ENCODE measurements around the gene FATE1. TPM values are rescaled to one million over a fixed set of nuclear protein-coding genes. Genes with fewer than 3 reads are reported as not detected.

The FATE1 gene
- polyA plus RNA-seq, 4 donors: 0.13 to 0.16 TPM; not detected in 2

DNA sequence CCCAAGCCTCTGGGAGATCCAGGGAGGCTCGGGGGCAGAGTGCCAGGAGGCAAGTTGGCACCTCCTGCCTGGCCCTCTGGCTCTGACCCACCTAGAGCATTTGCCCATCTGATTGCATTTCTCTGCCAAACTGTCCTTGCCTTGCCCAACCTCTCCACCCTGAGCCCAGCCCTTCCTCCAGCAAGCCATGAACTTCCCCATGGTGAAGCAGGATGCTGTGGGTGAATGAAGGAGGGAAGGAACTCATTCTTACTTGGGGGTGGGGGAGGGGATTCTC lies 9.4 kb downstream of the FATE1 start:
- no peak for DNase-seq
- Histone ChIP-seq H3K27me3 (ENCODE audit: control insufficient read depth in 3 of 3, insufficient read depth in 3 of 3, low read length in 3 of 3) (no peaks in the 10 kb centered on the region), H3K9me3 (ENCODE audit: control insufficient read depth in 2 of 2, insufficient read depth in 1 of 2, low read depth in 1 of 2, low read length in 1 of 2) (no peaks in the 10 kb centered on the region), H3K27ac (ENCODE audit: low read depth in 1 of 3, low read length in 2 of 3) (no peak overlapping the region), H3K4me1 (ENCODE audit: control insufficient read depth in 3 of 3, insufficient read depth in 2 of 3, low read depth in 1 of 3, low read length in 2 of 3) (no peaks in the 10 kb centered on the region), H3K4me3 (ENCODE audit: low read depth in 1 of 3, low read length in 3 of 3) (no peak overlapping the region), H3K36me3 (ENCODE audit: control insufficient read depth in 3 of 3, insufficient read depth in 2 of 3, low read depth in 1 of 3, low read length in 3 of 3) (no peaks in the 10 kb centered on the region)
- FAIRE-seq: no peak
- WGBS, 3 donors: 8 to 50% (median 33%) methylated on average over 1 of the region's 1 CpG

DNA sequence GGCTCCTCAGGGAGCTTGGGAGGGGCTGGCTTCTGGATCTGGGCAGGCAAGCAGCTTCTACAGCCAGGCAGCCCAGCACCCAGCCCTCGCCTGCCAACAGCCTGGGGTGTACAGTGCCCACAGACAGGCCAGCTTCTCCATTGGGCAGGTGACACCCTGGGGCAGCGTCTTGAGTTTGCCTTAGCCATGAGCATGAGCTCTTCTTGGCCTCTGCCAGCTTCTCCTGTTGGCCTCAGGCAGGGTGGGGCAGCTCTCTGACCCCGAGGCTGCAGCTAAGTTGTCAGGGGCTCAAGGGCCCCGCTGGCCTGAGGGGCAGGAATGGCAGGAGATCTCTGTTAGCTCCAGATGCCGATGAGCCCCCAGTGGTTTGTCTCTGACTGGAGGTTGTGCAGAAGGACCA lies 10.9 kb downstream of the FATE1 start:
- 46 to 87% (median 79%) methylated on average over 5 of the region's 5 CpGs for whole genome bisulfite sequencing, 3 donors
- DNase-seq (no peak), FAIRE-seq (no peak)
- Histone ChIP-seq H3K9me3 (ENCODE audit: control insufficient read depth in 2 of 2, insufficient read depth in 1 of 2, low read depth in 1 of 2, low read length in 1 of 2) (no peaks in the 10 kb centered on the region), H3K4me1 (ENCODE audit: control insufficient read depth in 3 of 3, insufficient read depth in 2 of 3, low read depth in 1 of 3, low read length in 2 of 3) (no peaks in the 10 kb centered on the region), H3K27ac (ENCODE audit: low read depth in 1 of 3, low read length in 2 of 3) (no peak overlapping the region), H3K36me3 (ENCODE audit: control insufficient read depth in 3 of 3, insufficient read depth in 2 of 3, low read depth in 1 of 3, low read length in 3 of 3) (no peaks in the 10 kb centered on the region), H3K27me3 (ENCODE audit: control insufficient read depth in 3 of 3, insufficient read depth in 3 of 3, low read length in 3 of 3) (no peaks in the 10 kb centered on the region), H3K4me3 (ENCODE audit: low read depth in 1 of 3, low read length in 3 of 3) (no peak overlapping the region)

DNA sequence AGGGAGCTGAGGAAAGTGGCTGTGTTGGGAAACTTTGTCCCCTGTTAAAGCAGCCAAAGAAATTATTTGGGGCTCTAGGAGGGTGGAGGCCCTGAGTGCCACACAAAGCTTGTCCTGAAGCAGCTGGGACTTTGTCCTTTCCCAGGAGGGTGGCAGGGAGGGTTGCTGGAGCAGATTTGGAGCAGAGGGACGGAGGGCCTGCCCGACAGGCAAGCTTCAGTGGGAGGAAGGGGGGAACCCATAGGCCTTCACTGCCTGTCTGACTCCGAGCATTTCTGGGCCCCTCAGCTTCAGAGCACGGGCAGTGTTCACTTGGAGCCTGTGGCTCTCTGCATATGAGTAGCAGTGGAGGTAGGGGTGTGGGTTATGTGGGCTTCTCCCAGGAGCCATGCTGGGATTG lies 11.5 kb downstream of the FATE1 start:
- H3K27me3 ChIP-seq (ENCODE audit: control insufficient read depth in 3 of 3, insufficient read depth in 3 of 3, low read length in 3 of 3): no peaks in the 10 kb centered on the region
- DNase-seq: no peak
- FAIRE-seq: no peak

DNA sequence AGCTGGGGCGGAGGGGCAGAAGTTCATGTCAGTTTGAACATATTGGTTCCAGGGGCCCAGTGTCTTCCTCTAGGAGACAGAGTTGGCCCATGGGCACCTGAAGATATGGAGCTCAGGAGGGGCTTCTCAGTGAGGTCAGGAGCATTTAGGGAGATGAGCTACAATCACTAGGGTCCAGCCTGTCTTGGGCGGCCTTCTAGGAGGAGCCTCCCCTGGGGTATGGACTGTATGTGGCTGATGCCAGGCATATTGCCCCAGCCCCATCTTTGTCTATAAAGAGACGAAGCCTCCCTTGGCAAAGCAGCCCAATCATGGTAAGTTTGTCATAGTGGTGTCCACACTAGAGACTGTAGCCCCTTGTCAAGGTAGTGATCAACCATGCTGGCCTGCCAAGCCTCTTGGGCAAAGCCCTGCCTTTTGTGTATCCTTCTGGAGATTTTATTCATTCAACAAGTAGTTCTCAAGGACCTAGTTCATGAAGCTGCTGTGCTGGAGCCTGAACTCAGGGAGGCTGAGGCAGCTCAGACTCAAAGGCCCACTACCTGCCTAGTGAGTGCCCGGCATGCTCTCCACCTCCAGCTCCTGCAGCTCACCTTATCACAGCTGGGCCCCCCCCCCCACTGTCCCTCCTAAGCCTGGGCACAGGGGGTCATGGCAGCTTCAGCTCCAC lies 13.4 kb downstream of the FATE1 start:
- 69 to 96% (median 91%) methylated on average over 3 to 4 of the region's 4 CpGs for WGBS, 3 donors
- Histone ChIP-seq H3K27ac (ENCODE audit: low read depth in 1 of 3, low read length in 2 of 3) (no peak overlapping the region), H3K9me3 (ENCODE audit: control insufficient read depth in 2 of 2, insufficient read depth in 1 of 2, low read depth in 1 of 2, low read length in 1 of 2) (no peaks in the 10 kb centered on the region), H3K36me3 (ENCODE audit: control insufficient read depth in 3 of 3, insufficient read depth in 2 of 3, low read depth in 1 of 3, low read length in 3 of 3) (no peaks in the 10 kb centered on the region), H3K4me1 (ENCODE audit: control insufficient read depth in 3 of 3, insufficient read depth in 2 of 3, low read depth in 1 of 3, low read length in 2 of 3) (no peaks in the 10 kb centered on the region), H3K27me3 (ENCODE audit: control insufficient read depth in 3 of 3, insufficient read depth in 3 of 3, low read length in 3 of 3) (no peaks in the 10 kb centered on the region), H3K4me3 (ENCODE audit: low read depth in 1 of 3, low read length in 3 of 3) (no peak overlapping the region)
- no peak for FAIRE-seq
- DNase-seq: no peak

More for the DNA sequence above, 11.5 kb downstream of the FATE1 start:
- Histone ChIP-seq H3K4me3 (ENCODE audit: low read depth in 1 of 3, low read length in 3 of 3) (no peak overlapping the region), H3K27ac (ENCODE audit: low read depth in 1 of 3, low read length in 2 of 3) (no peak overlapping the region), H3K36me3 (ENCODE audit: control insufficient read depth in 3 of 3, insufficient read depth in 2 of 3, low read depth in 1 of 3, low read length in 3 of 3) (no peaks in the 10 kb centered on the region), H3K9me3 (ENCODE audit: control insufficient read depth in 2 of 2, insufficient read depth in 1 of 2, low read depth in 1 of 2, low read length in 1 of 2) (no peaks in the 10 kb centered on the region), H3K4me1 (ENCODE audit: control insufficient read depth in 3 of 3, insufficient read depth in 2 of 3, low read depth in 1 of 3, low read length in 2 of 3) (no peaks in the 10 kb centered on the region)
- 58 to 83% (median 65%) methylated on average over 3 to 4 of the region's 4 CpGs for WGBS, 3 donors

DNA sequence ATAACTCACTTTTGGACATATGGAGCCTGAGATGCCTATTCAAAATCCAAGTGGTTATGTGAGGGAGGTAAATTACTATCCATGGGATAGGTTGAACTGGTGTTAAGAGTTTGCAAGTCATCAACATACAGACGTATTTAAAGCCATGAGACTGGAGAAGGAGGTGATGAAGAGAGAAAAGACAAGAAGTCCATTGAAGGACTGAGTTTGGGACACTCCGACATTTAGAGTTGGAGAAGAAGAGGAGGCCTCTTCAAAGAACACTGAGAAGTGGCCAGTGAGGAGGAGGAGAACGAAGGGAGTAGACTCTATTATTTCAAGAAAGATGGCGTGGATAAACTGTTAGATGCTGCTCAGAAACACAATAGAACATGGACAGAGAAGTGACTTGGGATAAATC lies 18.6 kb downstream of the FATE1 start, which contains the start of gene CNGA2:
CNGA2 (plus strand) TSS at position 301 of the 400 bp plus-strand sequence. CDS start 3,738 bp downstream, outside the sequence.
- Histone ChIP-seq H3K4me1 (ENCODE audit: control insufficient read depth in 3 of 3, insufficient read depth in 2 of 3, low read depth in 1 of 3, low read length in 2 of 3) (no peaks in the 10 kb centered on the region), H3K4me3 (ENCODE audit: low read depth in 1 of 3, low read length in 3 of 3) (no peak within 1 kb of the TSS), H3K27ac (ENCODE audit: low read depth in 1 of 3, low read length in 2 of 3) (no peak within 1 kb of the TSS), H3K36me3 (ENCODE audit: control insufficient read depth in 3 of 3, insufficient read depth in 2 of 3, low read depth in 1 of 3, low read length in 3 of 3) (no peaks in the 10 kb centered on the region), H3K9me3 (ENCODE audit: control insufficient read depth in 2 of 2, insufficient read depth in 1 of 2, low read depth in 1 of 2, low read length in 1 of 2) (no peaks in the 10 kb centered on the region), H3K27me3 (ENCODE audit: control insufficient read depth in 3 of 3, insufficient read depth in 3 of 3, low read length in 3 of 3) (no peaks in the 10 kb centered on the region)
- DNase-seq: no peak
- FAIRE-seq: no peak
- WGBS, 3 donors: 55 to 86% (median 79%) methylated on average over 4 of the region's 4 CpGs

DNA sequence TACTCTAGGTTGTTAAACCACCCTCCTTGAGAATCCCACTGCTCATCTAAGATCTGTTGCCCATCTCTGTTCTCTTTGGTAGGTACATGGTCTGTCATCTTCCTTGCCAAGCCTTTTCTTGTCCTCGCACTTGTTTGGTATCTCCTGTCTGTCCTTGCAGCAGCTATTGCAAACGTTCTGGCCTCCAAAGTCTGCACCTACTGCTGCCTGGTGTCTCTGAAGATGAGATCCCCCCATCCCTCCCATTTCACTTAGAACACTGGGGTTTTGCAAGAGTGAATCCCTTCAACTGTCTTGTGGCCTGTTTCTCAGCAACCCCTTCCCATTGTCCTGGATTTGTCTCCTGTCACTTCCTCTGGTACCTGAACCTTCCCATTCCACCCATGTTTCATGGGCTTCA lies 19.4 kb downstream of the FATE1 start:
- WGBS, 3 donors: 58 to 82% (median 63%) methylated on average over 2 of the region's 2 CpGs

DNA sequence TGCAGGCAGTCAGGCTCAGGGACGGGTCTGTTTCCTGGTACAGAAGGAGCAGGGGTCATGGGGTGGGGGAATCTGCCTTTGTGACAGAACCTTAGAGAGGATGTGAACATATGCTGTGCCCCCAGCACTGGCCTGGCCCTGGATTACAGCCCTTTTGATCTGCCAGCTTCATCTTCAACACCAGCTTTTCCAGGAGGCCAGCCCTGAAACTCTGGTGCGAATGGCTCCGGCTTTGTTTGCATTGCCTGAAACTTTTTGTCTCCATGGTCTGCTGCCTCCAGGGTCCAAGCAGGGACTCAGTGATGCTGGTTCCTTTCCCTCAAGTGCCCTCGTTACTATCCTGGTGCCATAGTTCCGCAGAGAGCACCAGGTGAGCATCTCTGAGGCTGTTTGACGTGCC lies 20.9 kb downstream of the FATE1 start:
- Histone ChIP-seq H3K4me3 (ENCODE audit: low read depth in 1 of 3, low read length in 3 of 3) (no peak overlapping the region), H3K27me3 (ENCODE audit: control insufficient read depth in 3 of 3, insufficient read depth in 3 of 3, low read length in 3 of 3) (no peaks in the 10 kb centered on the region), H3K4me1 (ENCODE audit: control insufficient read depth in 3 of 3, insufficient read depth in 2 of 3, low read depth in 1 of 3, low read length in 2 of 3) (no peaks in the 10 kb centered on the region), H3K9me3 (ENCODE audit: control insufficient read depth in 2 of 2, insufficient read depth in 1 of 2, low read depth in 1 of 2, low read length in 1 of 2) (no peaks in the 10 kb centered on the region), H3K27ac (ENCODE audit: low read depth in 1 of 3, low read length in 2 of 3) (no peak overlapping the region), H3K36me3 (ENCODE audit: control insufficient read depth in 3 of 3, insufficient read depth in 2 of 3, low read depth in 1 of 3, low read length in 3 of 3) (no peaks in the 10 kb centered on the region)
- WGBS, 3 donors: 56 to 85% (median 67%) methylated on average over 6 of the region's 6 CpGs
- DNase-seq (no peak), FAIRE-seq (no peak)

More for the DNA sequence above, 19.4 kb downstream of the FATE1 start:
- DNase-seq (no peak), FAIRE-seq (no peak)
- no peak overlapping the region for H3K4me3 ChIP-seq (ENCODE audit: low read depth in 1 of 3, low read length in 3 of 3)
- no peaks in the 10 kb centered on the region for H3K4me1 ChIP-seq (ENCODE audit: control insufficient read depth in 3 of 3, insufficient read depth in 2 of 3, low read depth in 1 of 3, low read length in 2 of 3)
- H3K36me3 ChIP-seq (ENCODE audit: control insufficient read depth in 3 of 3, insufficient read depth in 2 of 3, low read depth in 1 of 3, low read length in 3 of 3): no peaks in the 10 kb centered on the region
- H3K27ac ChIP-seq (ENCODE audit: low read depth in 1 of 3, low read length in 2 of 3): no peak overlapping the region
- H3K9me3 ChIP-seq (ENCODE audit: control insufficient read depth in 2 of 2, insufficient read depth in 1 of 2, low read depth in 1 of 2, low read length in 1 of 2): no peaks in the 10 kb centered on the region
- H3K27me3 ChIP-seq (ENCODE audit: control insufficient read depth in 3 of 3, insufficient read depth in 3 of 3, low read length in 3 of 3): no peaks in the 10 kb centered on the region

DNA sequence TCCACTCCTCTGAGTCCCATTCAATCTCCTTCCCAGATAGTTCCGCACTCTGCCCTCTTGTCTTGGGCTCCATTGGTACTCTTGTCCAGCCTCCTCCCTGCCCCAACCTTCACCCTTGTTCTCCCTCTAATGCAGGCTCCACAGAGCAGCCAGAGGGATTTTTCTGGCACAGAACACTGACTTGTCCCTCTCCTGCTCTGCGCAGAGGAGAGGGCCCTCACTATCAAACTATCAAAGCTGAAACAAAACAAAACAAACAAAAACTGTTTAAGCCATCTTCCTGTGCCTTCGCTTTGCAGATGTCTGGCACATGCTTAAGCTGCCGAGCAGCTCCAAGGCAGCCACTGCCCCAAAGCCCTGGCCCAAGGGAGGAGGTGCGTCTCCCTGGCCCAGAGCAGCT lies 21.7 kb downstream of the FATE1 start:
- WGBS, 3 donors: 56 to 65% (median 57%) methylated on average over 4 to 5 of the region's 5 CpGs
- FAIRE-seq (no peak), DNase-seq (no peak)

DNA sequence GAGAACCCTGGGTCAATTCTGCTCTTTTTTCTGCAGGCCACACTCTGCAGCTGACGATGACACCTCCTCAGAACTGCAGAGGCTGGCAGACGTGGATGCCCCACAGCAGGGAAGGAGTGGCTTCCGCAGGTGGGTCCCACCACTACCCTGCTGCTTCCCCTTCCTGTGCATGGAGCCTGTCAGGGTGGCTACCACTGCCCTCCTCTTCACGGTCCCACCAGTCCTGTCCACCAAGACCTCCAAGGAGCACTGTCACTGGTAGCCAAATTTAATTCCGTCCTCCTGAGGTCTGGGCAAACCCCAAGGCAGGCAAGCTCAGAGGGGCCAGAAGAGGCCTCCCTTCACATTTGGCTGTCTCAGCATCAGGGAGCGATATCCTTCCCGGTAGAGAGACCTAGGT lies 22.9 kb downstream of the FATE1 start:
- Histone ChIP-seq H3K27ac (ENCODE audit: low read depth in 1 of 3, low read length in 2 of 3) (no peak overlapping the region), H3K4me3 (ENCODE audit: low read depth in 1 of 3, low read length in 3 of 3) (no peak overlapping the region), H3K36me3 (ENCODE audit: control insufficient read depth in 3 of 3, insufficient read depth in 2 of 3, low read depth in 1 of 3, low read length in 3 of 3) (no peaks in the 10 kb centered on the region), H3K4me1 (ENCODE audit: control insufficient read depth in 3 of 3, insufficient read depth in 2 of 3, low read depth in 1 of 3, low read length in 2 of 3) (no peaks in the 10 kb centered on the region), H3K27me3 (ENCODE audit: control insufficient read depth in 3 of 3, insufficient read depth in 3 of 3, low read length in 3 of 3) (no peaks in the 10 kb centered on the region), H3K9me3 (ENCODE audit: control insufficient read depth in 2 of 2, insufficient read depth in 1 of 2, low read depth in 1 of 2, low read length in 1 of 2) (no peaks in the 10 kb centered on the region)
- 70 to 80% (median 80%) methylated on average over 6 to 7 of the region's 7 CpGs for WGBS, 3 donors
- DNase-seq (no peak), FAIRE-seq (no peak)

More for the DNA sequence above, 21.7 kb downstream of the FATE1 start:
- Histone ChIP-seq H3K27ac (ENCODE audit: low read depth in 1 of 3, low read length in 2 of 3) (no peak overlapping the region), H3K9me3 (ENCODE audit: control insufficient read depth in 2 of 2, insufficient read depth in 1 of 2, low read depth in 1 of 2, low read length in 1 of 2) (no peaks in the 10 kb centered on the region), H3K4me3 (ENCODE audit: low read depth in 1 of 3, low read length in 3 of 3) (no peak overlapping the region), H3K27me3 (ENCODE audit: control insufficient read depth in 3 of 3, insufficient read depth in 3 of 3, low read length in 3 of 3) (no peaks in the 10 kb centered on the region), H3K36me3 (ENCODE audit: control insufficient read depth in 3 of 3, insufficient read depth in 2 of 3, low read depth in 1 of 3, low read length in 3 of 3) (no peaks in the 10 kb centered on the region), H3K4me1 (ENCODE audit: control insufficient read depth in 3 of 3, insufficient read depth in 2 of 3, low read depth in 1 of 3, low read length in 2 of 3) (no peaks in the 10 kb centered on the region)
